HUES48 (cell line): ENCODE results near the gene GLMP.

Source experiments
- H3K27ac ChIP-seq: one replicate; pipeline ENCODE4 v1.7.0; 2013; ENCODE audit warnings: low read depth, low read length, inconsistent platforms
- H3K27me3 ChIP-seq: 2 replicates; pipeline ENCODE4 v1.6.1; 2013; ENCODE audit warnings: mild to moderate bottlenecking, low read length; ENCODE audit not compliant: control insufficient read depth, insufficient read depth
- H3K36me3 ChIP-seq: 2 replicates; pipeline ENCODE4 v1.6.1; 2013; ENCODE audit warnings: low read length; ENCODE audit not compliant: control insufficient read depth, insufficient read depth
- H3K4me1 ChIP-seq: 2 replicates; pipeline ENCODE4 v1.6.1; 2013; ENCODE audit warnings: mild to moderate bottlenecking, low read length; ENCODE audit not compliant: control insufficient read depth, insufficient read depth
- H3K4me3 ChIP-seq: 2 replicates; pipeline ENCODE4 v1.5.1; 2013; ENCODE audit warnings: mild to moderate bottlenecking, low read depth, low read length
- H3K9ac ChIP-seq: 2 replicates; pipeline ENCODE4 v1.6.1; 2013; ENCODE audit warnings: mild to moderate bottlenecking, low read depth, low read length, moderate library complexity
- H3K9me3 ChIP-seq: 2 replicates; pipeline ENCODE4 v1.6.1; 2013; ENCODE audit warnings: low read length; ENCODE audit not compliant: control insufficient read depth, insufficient read depth

GLMP gene

GRCh38 chr1:156268336-156268735 lies 27.1 kb downstream of the GLMP start:
- no peak overlapping the region for H3K27ac ChIP-seq
- no peaks in the 10 kb centered on the region for H3K27me3 ChIP-seq
- H3K4me1 ChIP-seq: no peaks in the 10 kb centered on the region
- H3K9ac ChIP-seq: no peak overlapping the region
- H3K4me3 ChIP-seq: no peak overlapping the region
- no peaks in the 10 kb centered on the region for H3K9me3 ChIP-seq
- peaks cover 92% of the 10 kb centered on the region for H3K36me3 ChIP-seq

DNA sequence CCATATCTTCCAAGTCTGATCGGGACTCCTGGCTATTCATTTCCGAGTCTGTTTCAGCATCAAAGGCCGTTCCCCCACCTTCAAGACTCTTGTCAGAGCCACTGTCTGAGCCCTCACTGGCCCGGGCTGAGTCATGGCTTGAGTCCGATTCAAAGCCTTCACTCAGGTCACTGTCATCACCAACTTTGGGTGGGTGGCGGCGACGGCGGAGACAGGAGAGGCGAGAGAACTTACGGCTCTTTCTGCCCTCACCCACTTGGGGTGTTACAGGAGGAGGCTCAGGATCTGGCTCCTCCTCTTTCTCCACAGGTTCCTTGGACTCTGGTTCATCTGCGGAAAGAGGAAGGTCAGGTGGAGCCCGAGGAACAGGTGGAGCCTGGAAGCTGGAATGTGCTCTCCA lies 29.4 kb downstream of the GLMP start:
- Histone ChIP-seq H3K9ac (no peak overlapping the region), H3K27ac (no peak overlapping the region), H3K4me1 (no peaks in the 10 kb centered on the region), H3K4me3 (no peak overlapping the region), H3K27me3 (no peaks in the 10 kb centered on the region), H3K36me3 (peaks cover 92% of the 10 kb centered on the region), H3K9me3 (no peaks in the 10 kb centered on the region)

DNA sequence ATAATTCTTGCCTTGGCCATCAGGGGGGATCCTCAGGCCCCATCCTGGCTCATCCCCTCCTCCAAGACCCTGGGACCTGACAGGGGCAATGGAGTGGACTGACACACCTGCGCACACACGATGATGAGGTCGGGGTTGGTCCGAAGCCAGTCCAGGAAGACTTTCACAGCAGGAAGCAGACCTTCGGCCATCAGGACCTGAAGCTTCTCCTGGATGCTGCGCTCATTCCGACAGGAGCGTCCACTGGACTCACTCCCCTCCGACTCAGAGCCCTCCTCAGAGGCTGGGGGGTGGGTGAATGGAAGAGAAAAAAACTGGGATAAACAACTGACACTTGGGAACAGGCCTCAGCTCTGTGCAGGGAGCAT lies 32.2 kb downstream of the GLMP start:
- peaks cover 96% of the 10 kb centered on the region for H3K36me3 ChIP-seq
- no peak overlapping the region for H3K9ac ChIP-seq
- H3K9me3 ChIP-seq: no peaks in the 10 kb centered on the region
- H3K27me3 ChIP-seq: no peaks in the 10 kb centered on the region
- H3K4me1 ChIP-seq: no peaks in the 10 kb centered on the region
- no peak overlapping the region for H3K4me3 ChIP-seq
- no peak overlapping the region for H3K27ac ChIP-seq

DNA sequence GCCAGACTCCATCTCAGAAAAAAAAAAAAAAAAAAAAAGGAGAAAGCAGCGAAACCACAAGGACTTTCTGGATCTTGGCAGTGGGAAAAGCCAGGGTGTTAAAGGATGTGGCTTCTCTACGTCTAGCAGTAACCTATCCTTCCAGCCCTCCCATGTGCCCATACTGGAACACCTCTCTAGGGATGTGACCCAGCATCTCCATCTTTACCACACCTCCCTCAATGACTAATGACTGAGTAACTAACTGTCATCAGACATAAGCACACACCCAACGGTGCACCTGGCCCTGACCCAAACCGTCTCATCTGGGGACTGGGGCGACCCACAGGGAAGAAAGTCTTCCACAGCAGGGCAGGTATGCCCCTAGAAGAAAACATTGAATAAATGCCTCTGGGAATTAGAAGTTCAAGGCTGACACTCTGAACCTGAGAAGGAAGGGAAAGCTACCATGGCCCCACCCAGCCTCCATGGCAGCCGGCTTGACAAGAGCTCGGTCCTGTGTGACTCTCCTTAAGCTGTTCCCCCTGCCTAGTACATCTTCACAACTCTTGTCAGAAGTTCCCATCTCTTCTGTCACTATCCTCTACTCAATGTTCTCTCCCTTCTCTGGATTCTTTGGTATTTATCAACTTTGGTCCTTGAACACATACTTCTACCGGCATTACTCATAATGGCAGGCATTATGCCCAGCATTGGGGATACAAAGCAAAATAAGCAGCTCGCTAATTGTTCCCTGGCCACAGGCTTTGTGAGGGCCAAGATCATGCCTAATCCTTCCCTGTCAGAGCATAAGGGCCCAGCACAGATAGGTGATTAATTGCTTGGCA lies 32.8 kb downstream of the GLMP start:
- no peaks in the 10 kb centered on the region for H3K4me1 ChIP-seq
- no peak overlapping the region for H3K4me3 ChIP-seq
- H3K27ac ChIP-seq: no peak overlapping the region
- peaks cover 96% of the 10 kb centered on the region for H3K36me3 ChIP-seq
- no peaks in the 10 kb centered on the region for H3K9me3 ChIP-seq
- no peak overlapping the region for H3K9ac ChIP-seq
- no peaks in the 10 kb centered on the region for H3K27me3 ChIP-seq

DNA sequence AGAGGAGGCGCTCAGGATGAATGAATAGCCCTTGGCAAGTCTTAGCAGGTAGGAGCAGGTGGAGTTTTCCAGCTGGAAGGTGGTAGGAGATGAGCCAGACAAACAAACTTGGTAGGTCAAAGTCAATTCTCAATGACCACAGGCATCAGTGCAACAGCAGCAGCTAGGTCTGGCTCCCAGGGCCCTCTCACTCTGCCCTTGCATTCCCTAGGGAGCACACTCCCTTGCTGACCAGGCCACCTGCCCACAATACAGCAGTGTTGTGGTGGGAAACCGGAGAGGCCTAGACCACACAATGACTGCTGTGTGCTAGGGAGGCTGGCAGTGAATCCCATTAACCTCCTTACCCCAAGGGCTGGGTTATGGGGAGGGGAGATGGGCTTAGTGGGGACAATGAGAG lies 34.6 kb downstream of the GLMP start:
- H3K36me3 ChIP-seq: peaks cover 96% of the 10 kb centered on the region
- H3K27me3 ChIP-seq: no peaks in the 10 kb centered on the region
- H3K4me1 ChIP-seq: no peaks in the 10 kb centered on the region
- H3K9ac ChIP-seq: no peak overlapping the region
- H3K9me3 ChIP-seq: no peaks in the 10 kb centered on the region
- no peak overlapping the region for H3K27ac ChIP-seq
- no peak overlapping the region for H3K4me3 ChIP-seq

GRCh38 chr1:156259805-156260204 lies 35.7 kb downstream of the GLMP start:
- H3K36me3 ChIP-seq: peaks cover 89% of the 10 kb centered on the region
- no peaks in the 10 kb centered on the region for H3K4me1 ChIP-seq
- no peaks in the 10 kb centered on the region for H3K9me3 ChIP-seq
- H3K27me3 ChIP-seq: no peaks in the 10 kb centered on the region
- H3K9ac ChIP-seq: no peak overlapping the region
- H3K27ac ChIP-seq: no peak overlapping the region
- no peak overlapping the region for H3K4me3 ChIP-seq

GRCh38 chr1:156258859-156259258 lies 36.6 kb downstream of the GLMP start:
- Histone ChIP-seq H3K27ac (no peak overlapping the region), H3K9me3 (no peaks in the 10 kb centered on the region), H3K4me1 (no peaks in the 10 kb centered on the region), H3K36me3 (peaks cover 87% of the 10 kb centered on the region), H3K9ac (no peak overlapping the region), H3K27me3 (no peaks in the 10 kb centered on the region), H3K4me3 (no peak overlapping the region)

GRCh38 chr1:156257711-156258110 lies 37.8 kb downstream of the GLMP start:
- Histone ChIP-seq H3K27me3 (no peaks in the 10 kb centered on the region), H3K27ac (no peak overlapping the region), H3K9ac (no peak overlapping the region), H3K4me1 (no peaks in the 10 kb centered on the region), H3K4me3 (no peak overlapping the region), H3K36me3 (peaks cover 87% of the 10 kb centered on the region), H3K9me3 (no peaks in the 10 kb centered on the region)

GRCh38 chr1:156253634-156254033 lies 41.8 kb downstream of the GLMP start:
- H3K36me3 ChIP-seq: peaks cover 87% of the 10 kb centered on the region
- no peaks in the 10 kb centered on the region for H3K9me3 ChIP-seq
- no peak overlapping the region for H3K4me3 ChIP-seq
- no peaks in the 10 kb centered on the region for H3K4me1 ChIP-seq
- H3K27me3 ChIP-seq: no peaks in the 10 kb centered on the region
- no peak overlapping the region for H3K9ac ChIP-seq
- H3K27ac ChIP-seq: no peak overlapping the region

DNA sequence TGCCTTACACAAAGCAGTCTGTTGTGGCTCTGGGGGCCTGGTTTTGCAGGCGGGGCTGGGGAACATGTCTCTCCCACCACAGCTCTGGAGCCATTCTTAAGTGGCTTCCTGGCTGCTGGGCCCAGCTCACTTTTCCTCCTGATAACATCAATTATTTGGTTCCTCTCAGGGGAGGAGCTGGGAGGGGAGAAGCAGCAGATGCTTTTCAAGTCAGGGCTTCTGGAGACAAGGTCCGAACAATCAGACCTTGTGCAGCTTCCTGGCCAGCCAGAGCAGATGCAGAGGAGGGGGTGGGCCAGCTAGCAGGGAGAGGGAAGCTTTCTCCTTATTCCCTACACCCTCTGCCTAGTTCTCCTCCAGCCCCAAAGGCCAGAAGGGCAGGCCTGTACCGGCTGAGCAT lies 44.0 kb downstream of the GLMP start:
- H3K27ac ChIP-seq: no peak overlapping the region
- no peak overlapping the region for H3K9ac ChIP-seq
- no peaks in the 10 kb centered on the region for H3K9me3 ChIP-seq
- H3K27me3 ChIP-seq: no peaks in the 10 kb centered on the region
- 0 out of 2 replicates have a peak, but pooled peaks cover 4% of the 10 kb centered on the region for H3K4me1 ChIP-seq
- H3K4me3 ChIP-seq: no peak overlapping the region
- peaks cover 66% of the 10 kb centered on the region for H3K36me3 ChIP-seq

DNA sequence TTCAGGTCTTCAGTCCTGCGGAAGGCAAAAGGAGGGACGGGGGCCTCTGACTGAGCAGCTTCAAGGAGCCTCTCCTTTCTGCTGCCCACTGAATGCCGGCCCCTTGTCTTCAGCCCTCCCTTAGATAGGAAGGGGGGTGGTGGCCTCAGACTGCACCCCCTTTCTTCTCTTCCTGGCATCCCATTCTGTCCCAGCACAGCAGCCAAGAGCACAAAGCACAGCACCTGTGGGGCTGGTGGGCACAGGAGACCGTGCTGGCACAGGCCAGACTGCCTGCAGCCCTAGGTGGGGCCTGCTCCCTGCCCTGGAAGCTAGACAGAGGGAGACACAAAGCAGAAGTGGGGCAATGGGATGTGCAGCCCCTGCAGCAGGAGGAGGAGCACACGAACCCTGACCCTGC lies 45.9 kb downstream of the GLMP start:
- peaks cover 56% of the 10 kb centered on the region for H3K36me3 ChIP-seq

More for the DNA sequence above, 45.9 kb downstream of the GLMP start:
- H3K4me1 ChIP-seq: peaks cover 15% of the 10 kb centered on the region
- no peak overlapping the region for H3K9ac ChIP-seq
- H3K4me3 ChIP-seq: no peak overlapping the region
- H3K9me3 ChIP-seq: no peaks in the 10 kb centered on the region
- peaks cover 8% of the 10 kb centered on the region for H3K27me3 ChIP-seq
- no peak overlapping the region for H3K27ac ChIP-seq
